Measurements from ENCODE around the gene ZNF142.

The ZNF142 gene

DNA sequence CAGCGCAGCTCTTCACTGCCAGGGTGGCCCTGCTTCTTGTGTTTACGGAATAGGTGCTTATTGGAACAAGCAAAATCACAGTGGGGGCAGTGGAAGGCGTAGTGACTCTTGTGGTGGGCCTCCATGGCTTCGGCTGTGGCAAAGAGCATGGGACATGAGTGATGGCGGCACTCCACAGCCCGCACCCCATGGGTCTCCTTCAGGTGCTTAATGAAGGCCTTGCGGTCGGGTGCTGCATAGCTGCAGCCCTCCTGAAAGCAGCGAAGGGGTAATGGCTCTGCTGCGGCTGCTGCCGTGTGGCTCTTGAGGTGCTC, 10.7 kb downstream of the ZNF142 start:
- no peak for DNase-seq

DNA sequence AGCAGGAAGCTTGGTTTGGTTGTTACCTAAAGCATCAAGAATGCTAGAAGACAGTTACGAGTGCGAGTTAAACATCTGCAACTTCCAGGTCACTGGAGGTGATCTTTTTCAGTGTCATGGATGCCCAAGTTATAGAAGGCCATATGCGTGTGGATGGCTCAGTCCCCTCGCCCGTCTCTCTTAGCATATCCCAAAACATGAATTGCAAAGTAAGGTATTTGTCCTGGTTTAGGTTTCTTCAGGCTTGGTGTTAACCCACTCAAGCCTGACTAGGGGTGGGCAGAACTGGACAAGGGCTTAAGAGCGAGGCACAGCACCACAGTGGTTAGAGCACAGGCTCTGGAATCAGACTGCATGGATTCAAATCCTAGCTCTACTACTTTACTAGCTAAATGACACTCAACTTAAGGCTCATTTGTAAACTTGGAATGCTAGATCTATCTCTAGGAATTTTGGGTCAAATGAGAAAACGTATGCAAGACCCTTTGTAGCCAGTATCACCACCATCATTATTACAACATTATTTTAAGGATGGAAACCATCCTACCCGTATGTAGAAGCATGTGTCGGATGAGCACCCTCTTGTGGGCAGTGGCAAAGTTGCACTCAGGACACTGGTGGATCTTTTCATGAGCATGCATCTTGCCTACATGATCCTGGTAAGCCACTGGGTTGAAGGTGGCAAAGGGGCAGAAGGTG, 11.2 kb downstream of the ZNF142 start:
- DNase-seq, result peak; percentile 53

DNA sequence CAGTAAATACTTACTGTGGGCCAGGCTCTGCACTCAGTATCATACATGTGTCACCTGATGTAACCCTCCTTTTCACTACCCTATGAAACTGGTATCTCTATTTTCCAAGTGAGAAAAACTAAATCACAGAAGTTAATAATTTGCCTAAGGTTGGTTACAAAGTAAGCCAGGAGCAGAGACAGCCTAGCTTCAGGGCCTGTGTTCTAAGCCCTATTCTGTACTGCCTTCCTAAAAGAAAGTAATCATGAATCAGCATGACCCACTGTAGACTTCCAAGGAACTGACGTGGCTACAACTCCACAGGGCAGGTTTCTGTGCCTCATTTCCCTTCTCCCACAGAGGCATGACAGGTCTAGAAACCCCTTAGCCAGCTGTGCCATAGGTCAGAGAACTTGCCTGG, 14.3 kb downstream of the ZNF142 start:
- DNase-seq, result no peak

DNA sequence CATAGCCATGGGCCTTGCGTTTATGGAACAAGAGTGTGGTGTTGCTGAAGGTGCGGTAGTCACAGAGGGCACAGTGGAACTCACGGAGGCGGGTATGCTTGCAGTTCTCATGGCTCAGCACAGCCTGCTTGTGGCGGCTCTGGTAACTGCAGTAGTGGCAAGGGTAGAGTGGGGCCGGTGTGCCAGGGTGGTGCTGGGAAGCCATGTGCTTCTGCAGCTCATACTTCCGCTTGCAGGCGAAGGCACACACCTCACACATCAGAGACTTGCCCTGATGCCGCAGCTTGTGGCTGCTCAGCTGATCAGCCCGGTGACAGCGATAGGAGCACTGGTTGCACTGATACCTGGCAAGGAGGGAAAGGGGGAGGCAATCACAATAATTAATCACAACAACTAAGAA, 14.7 kb downstream of the ZNF142 start:
- no peak for DNase-seq

DNA sequence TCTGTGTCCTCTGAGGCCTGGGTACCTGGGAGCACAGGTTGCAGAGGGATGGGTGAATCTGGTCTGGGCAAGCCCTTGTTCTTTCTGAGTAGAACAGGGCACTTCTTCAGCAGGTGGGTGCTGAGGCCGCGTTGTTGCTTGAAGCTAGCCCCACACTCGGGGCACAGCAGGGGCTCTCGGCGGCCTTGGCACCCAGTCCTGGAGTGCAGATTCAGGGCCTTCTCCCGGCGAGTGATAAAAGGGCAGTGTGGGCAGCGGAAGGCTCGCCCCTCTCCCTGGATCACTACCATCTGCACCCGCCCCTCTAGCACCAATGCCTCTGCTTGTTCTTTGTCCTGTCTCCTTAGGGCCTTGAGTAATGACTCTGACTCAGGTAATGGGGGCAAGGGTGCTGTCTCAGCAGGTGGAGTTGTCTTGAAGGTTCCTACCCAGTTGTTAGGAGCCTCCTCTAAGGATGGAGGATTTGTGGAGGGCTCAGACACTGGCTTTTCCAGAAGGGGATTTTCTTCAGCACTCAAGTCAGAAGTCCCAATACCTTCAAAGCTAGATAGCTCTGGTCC, 15.6 kb downstream of the ZNF142 start:
- DNase-seq, result no peak

DNA sequence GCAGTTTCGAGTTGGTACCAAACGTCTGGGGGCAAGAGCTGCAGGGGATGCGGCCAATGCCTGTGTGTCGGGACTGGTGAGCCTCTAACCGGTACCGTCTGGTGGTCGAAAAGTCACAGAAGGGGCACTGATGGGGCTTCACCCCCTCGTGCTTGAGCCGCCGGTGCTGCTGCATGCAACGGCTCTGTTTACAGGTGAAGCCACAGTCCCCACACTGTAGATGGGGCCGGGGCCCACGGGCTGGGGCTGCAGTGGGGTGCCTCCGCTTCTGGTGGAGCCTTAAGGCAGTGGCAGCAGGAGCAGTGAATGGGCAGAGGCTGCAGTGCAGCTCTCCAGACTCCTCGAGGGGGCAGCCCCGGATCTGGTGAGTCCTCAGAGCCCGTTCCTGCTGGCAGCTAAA, 16.6 kb downstream of the ZNF142 start:
- DNase-seq, result no peak

DNA sequence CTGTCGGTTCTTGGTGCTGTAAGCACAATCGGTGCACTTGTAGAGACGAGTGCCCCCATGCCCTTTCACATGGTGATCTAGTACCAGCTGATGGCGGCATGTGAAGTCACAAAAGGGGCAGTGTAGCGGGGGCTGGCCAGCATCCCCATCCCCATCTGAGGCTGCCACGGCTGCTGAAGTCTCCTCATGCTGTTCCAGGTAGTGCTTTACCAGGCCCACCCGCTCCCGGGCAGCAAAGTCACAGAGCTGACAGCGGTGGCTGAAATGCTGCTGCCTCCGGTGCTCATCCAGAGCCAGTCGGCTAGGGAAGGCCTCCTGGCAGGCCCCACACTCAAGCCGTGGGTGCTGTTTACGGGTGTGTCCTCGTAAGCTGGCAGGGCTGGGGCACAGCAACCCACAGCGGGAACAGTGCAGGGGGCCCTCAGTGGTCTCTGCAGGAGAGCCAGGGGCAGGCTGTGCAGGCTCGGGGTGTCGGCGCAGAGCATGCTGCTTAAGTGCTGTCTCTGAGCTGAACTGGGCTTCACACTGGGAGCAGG, 17.2 kb downstream of the ZNF142 start:
- no peak for DNase-seq

DNA sequence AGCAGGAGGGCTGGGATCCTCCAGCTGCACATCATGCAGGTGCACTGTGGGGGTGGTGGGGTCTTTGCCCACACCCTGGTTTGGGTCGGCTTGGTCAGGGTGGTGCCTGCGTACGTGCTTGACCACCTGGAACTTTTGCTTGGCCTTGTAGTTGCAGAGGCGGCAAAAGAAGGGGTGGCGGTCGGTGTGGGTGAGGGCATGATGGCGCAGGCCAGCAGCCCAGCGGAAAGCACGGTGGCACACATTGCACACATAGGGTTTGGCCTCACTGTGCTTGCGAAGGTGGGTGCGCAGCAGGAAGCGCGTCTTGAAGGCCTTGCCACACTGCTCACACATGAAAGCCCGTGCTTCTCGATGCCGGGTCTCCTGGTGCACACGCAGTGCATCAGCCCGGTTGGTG, 21.1 kb downstream of the ZNF142 start:
- no peak for DNase-seq

DNA sequence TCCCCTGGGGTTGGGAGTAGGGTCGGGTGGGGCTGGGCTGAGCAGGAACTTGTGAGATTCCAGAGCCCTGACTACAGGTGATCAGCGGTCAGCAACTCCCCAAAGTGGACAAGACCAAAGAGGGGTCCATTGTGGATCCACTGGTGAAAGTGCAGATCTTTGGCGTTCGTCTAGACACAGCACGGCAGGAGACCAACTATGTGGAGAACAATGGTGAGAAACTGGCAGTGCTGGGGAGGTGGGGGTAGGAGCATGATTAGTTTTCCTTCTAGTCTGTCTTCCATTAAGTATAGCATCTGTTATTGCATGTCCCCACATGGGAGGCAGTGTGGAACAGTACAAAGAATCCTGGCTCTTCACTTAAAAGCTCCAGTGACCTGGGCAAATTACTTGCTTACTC, 23.7 kb downstream of the ZNF142 start:
- DNase-seq, result no peak

DNA sequence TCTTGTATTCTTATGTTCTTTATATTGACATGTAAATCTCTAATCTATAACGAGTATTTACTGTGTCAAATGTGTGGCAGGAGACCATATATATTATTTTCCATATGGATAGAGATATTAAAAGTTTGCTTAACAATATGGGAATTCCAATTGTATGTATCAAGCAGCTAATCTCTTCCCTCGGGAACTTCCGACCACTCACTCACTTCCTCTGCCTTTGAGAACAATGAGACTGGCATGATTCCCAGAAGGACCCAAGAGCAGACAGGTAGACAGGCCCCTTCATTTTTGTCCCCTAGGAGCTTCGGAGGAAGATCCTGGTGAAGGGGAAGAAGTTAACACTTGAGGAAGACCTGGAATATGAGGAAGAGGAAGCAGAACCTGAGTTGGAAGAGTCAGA, 27.6 kb downstream of the ZNF142 start:
- DNase-seq, result no peak

DNA sequence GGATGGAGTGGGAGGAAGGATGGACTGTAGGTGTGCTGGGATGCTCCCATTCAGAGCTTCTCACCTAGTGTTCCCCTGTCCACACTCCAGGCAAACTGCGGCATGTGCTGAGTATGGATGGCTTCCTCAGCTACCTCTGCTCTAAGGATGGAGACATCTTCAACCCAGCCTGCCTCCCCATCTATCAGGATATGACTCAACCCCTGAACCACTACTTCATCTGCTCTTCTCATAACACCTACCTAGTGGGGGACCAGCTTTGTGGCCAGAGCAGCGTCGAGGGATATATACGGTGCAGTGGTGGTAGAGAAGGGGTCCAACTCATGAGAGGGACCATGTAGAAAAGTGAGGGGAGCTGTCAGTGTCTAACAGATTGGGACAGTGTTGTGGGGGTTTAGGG, 31.5 kb downstream of the ZNF142 start:
- no peak for DNase-seq

DNA sequence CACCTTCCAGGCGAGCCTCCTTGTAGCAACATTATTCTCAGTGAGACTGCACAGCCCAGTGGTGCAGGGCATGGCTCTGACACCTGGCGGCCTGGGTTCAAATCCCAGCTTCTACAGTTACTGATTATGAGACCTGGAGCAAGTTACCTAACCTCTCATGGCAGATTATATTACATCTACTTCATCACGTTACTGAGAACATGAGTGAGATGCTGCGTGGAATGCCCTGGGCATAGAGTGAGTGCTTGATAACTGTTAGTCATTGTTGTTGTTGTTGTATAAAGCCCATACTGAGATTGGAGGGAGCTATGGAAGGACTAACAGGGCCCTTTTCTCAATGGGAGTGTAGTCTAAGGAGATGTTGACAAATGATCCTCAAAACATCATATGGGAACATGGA, 33.1 kb downstream of the ZNF142 start:
- no peak for DNase-seq

DNA sequence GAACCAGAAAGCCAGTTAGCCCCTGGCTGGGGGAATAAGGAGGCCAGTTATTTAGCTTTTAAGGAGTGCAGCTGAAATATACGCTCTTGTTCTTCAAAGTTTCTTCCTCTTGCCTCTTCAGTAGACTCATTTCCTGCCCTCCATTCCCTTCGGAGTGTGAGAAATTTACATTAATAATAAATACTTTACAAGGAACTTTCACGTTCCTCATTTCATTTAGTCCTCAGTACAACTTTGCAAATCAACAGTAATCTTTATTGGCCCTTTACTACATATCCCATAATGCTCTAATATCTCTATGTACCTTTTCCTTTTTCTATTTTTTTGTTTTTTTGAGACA, 36.1 kb downstream of the ZNF142 start:
- DNase-seq, result no peak

DNA sequence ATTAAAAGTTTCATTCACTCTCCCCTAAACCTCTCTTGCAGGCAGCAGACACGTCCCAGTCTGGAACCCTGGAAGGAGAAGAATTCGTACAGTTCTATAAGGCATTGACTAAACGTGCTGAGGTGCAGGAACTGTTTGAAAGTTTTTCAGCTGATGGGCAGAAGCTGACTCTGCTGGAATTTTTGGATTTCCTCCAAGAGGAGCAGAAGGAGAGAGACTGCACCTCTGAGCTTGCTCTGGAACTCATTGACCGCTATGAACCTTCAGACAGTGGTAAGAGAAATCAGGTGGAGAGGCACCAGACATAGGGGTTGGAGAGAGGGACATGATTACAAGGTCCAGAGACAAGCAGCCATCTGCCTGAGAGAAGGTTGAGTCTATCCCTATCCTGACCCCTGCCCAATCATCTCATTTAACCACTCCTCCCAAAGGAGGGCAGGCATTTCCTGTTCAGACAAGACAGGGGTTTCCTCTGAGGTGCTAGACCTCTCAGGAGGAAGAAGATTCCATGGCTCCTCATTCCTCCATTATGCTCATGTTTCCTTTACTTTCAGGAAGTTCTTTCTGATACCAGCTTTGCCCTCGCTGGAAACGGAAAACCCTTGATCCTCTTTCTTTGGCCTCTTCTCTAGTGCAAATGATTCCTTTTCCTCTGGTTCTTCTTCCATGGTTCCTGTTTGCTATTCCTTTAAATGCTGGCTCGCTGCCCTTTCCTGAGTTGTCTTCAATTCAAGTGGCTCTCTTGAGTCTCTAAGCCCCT, 36.6 kb downstream of the ZNF142 start:
- no peak for DNase-seq

DNA sequence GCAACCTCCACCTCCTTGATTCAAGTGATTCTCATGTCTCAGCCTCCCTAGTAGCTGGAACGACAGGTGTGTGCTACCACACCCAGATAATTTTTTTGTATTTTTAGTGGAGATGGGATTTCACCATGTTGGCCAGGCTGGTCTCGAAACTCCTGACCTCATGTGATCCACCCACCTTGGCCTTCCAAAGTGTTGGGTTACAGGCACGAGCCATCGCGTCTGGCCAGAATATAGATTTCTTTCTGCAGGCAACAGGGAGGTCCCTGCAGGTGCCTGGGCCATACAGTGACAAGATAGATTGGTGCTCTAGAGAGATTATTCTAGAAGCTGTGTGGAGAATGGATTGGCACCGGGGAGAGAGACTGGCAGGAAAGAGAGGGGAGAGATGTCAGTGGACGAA, 38.4 kb downstream of the ZNF142 start:
- no peak for DNase-seq

DNA sequence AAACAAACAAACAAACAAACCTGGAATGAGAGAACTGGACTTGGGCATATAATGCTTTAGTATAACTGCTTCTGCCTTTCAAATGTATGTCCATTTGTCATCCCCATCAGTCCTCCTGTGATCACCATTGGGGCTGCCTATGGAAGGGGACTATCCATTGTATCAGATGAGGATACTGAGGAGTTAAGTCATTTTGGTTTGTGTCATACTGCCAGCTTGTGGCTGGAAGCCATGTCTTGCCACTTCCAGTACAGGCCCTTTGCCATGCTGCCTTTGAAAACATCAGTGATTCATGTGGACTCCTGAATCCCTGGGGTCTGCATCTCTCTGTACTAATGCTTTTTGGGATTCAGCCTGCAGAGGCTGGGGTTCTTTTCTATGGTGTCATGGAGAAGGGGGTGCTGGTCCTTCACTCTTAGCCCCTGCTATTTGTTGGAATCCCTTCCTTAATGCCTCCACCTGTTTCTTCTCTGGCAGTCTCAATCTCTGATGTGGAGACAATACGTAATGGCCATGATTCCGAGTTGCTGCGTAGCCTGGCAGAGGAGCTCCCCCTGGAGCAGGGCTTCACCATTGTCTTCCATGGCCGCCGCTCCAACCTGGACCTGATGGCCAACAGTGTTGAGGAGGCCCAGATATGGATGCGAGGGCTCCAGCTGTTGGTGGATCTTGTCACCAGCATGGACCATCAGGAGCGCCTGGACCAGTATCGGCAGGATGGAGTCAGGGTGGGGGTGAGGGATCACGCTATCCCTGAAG, 41.1 kb downstream of the ZNF142 start:
- DNase-seq, result no peak

DNA sequence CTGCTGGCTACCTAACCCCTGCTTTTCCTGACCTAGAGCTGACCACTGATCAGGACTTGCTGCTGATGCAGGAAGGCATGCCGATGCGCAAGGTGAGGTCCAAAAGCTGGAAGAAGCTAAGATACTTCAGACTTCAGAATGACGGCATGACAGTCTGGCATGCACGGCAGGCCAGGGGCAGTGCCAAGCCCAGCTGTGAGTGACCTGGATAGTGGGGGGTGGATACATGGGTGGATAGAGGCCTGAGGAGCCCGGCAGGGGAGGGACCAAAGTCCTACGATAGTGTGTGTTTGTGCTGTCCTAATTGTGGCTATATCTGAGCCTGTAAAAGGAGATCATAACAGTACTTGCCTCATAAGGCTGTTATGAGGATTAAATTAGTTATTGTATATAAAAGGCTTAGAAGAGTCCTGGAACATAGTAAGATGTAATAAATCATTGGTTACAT, 43.5 kb downstream of the ZNF142 start:
- DNase-seq, result no peak

DNA sequence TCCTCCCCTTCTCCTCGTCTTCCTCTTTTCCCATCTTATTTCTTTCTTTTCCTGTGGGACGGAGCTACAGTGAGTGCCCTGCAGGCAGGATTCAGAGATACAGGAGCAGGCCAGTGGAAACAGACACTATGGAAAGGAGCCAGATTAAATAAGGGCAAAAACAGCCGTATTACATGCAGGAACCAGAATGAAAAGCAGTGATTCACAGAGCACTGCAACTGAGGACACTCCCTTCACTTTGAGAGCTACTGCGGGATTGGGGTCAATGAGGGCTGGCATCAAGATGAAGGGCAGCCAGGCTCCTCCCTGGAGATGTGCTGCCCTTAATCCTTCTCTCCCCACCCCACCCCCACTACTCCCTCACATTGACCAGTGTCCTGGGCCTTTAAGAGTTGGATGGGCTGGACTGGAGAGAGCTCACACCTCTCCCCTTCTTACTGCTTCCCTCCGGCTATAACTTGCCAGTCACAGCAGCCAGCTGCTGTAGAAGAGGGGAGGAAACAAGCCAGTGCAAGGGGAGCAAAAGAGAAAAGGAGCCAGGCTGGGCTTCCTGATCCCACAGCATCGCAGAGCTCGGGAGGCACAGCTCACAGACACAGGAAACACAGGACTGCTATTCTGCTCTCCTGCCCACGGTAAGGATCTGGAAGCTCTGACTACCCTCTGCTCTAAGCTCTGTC, 51.8 kb downstream of the ZNF142 start, which contains the start of gene PLCD4:
PLCD4 (plus strand) TSS at position 464 of the 680 bp plus-strand sequence. CDS start 7,841 bp downstream, outside the sequence.
- no peak for DNase-seq

DNA sequence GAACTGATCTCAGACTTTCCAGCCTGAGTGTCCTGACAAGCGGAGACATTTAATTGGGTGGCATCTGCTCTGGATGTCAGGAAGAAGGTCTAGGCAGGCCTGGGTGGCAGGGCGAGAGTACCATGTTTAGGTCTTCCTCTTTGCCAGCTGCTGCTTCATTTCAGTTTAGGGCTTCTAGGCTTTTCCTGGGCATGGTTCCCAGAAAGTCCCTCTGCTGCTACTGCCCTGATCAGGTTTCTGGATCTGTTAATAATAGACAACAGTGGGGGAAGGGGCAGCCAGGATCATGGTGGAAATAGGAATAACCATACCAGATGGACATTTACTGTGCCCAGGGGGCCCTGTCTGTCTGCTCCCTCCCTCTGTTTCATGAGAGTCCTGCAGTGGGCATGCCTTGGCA, 54.0 kb downstream of the ZNF142 start:
- DNase-seq, result no peak
